Gastroesophageal sphincter (tissue), 3 donors: ENCODE data around the gene ABO.

Experiments used
- CTCF ChIP-seq, 4 experiments: fragments of 200-600 bp in 2 of 4; fragments of 450-650 bp in 2 of 4; sonication (generic) in 1 of 4; IDR thresholded peaks; one replicate each; pipeline ENCODE4 v1.5.1; 2017 to 2019; ENCODE audit warnings: antibody characterized with exemption in 4 of 4, mild to moderate bottlenecking in 2 of 4, moderate library complexity in 2 of 4
- EP300 ChIP-seq: sonication (generic); formaldehyde crosslinking; IDR thresholded peaks from one replicate; pipeline ENCODE4 v1.6.1; 2017; ENCODE audit warnings: antibody characterized with exemption, mild to moderate bottlenecking
- POLR2A ChIP-seq, 2 donors: fragments of 450-650 bp; IDR thresholded peaks; one replicate each; pipeline ENCODE4 v1.6.1; 2017; ENCODE audit warnings: antibody characterized with exemption in 2 of 2, mild to moderate bottlenecking in 2 of 2, moderate library complexity in 1 of 2
- POLR2AphosphoS5 ChIP-seq: sonication (generic); formaldehyde crosslinking; IDR thresholded peaks from one replicate; pipeline ENCODE4 v1.6.1; 2017; ENCODE audit warnings: antibody characterized with exemption

GRCh38 chr9:133207021-133207531, 67.9 kb downstream of the ABO start:
- TF ChIP-seq CTCF (IDR thresholded peaks at IDR 0.05) (no peak), POLR2A (IDR thresholded peaks at IDR 0.05) (no peak), EP300 (no peak), POLR2AphosphoS5 (no peak)
